Natural killer cell (primary cell): ENCODE results near the gene FOSB. TPM values are rescaled to one million over a fixed set of nuclear protein-coding genes. Genes with fewer than 3 reads are reported as not detected.

Experiments
- ATAC-seq, 3 donors: fragments of 150-1000 bp in 2 of 3; fragments of 200-7000 bp in 1 of 3; cut with Tn5 transposase; 1 replicate in 1 of 3; 2 replicates in 2 of 3; pipeline ENCODE4 v1.10.0; 2021; ENCODE audit warnings: mild to moderate bottlenecking in 2 of 3, moderate library complexity in 2 of 3
- DNase-seq, 2 donors: peaks; one replicate each; pipeline versions ENCODE4 v3.0.0 to v3.0.0-alpha.2; 2013 to 2021; ENCODE audit warnings: mixed read lengths in 1 of 2
- H3K27ac ChIP-seq: one replicate; pipeline ENCODE4 v1.5.1; 2013; ENCODE audit warnings: mild to moderate bottlenecking, low read length
- H3K27me3 ChIP-seq: one replicate; pipeline ENCODE4 v1.6.1; 2013; ENCODE audit warnings: low read length; ENCODE audit not compliant: control insufficient read depth, insufficient read depth
- H3K36me3 ChIP-seq: one replicate; pipeline ENCODE4 v1.6.1; 2013; ENCODE audit warnings: low read length; ENCODE audit not compliant: control insufficient read depth, insufficient read depth
- H3K4me1 ChIP-seq: one replicate; pipeline ENCODE4 v1.6.1; 2013; ENCODE audit warnings: low read length; ENCODE audit not compliant: control insufficient read depth, insufficient read depth
- H3K4me3 ChIP-seq: one replicate; pipeline ENCODE4 v1.5.1; 2013; ENCODE audit warnings: low read length
- H3K9me3 ChIP-seq: one replicate; pipeline ENCODE4 v1.6.1; 2013; ENCODE audit warnings: low read length; ENCODE audit not compliant: control insufficient read depth, insufficient read depth
- H3K27ac Mint-ChIP-seq, 2 donors: one replicate each; pipeline ENCODE4 v1.8.0; 2022; ENCODE audit warnings: mild to moderate bottlenecking in 2 of 2, mixed read lengths in 2 of 2, moderate library complexity in 1 of 2
- H3K27me3 Mint-ChIP-seq, 2 donors: one replicate each; pipeline ENCODE4 v1.8.0; 2022; ENCODE audit warnings: low read depth in 2 of 2, mixed read lengths in 2 of 2
- H3K36me3 Mint-ChIP-seq: one replicate; pipeline ENCODE4 v1.8.0; 2022; ENCODE audit warnings: mixed read lengths
- H3K4me1 Mint-ChIP-seq, 2 donors: one replicate each; pipeline ENCODE4 v1.8.0; 2022; ENCODE audit warnings: mixed read lengths in 2 of 2
- H3K4me3 Mint-ChIP-seq: one replicate; pipeline ENCODE4 v1.8.0; 2022; ENCODE audit warnings: mild to moderate bottlenecking, moderate library complexity, mixed read lengths
- H3K9me3 Mint-ChIP-seq, 2 donors: one replicate each; pipeline ENCODE4 v1.8.0; 2022; ENCODE audit warnings: mixed read lengths in 2 of 2
- CTCF ChIP-seq: fragments of 200-600 bp; IDR thresholded peaks from one replicate; pipeline ENCODE4 v1.8.0; 2022; ENCODE audit warnings: antibody characterized with exemption
- WGBS: methylation state at CpG from one replicate; pipeline ENCODE4 v1.1.7; 2013; ENCODE audit warnings: missing lambda C conversion rate; ENCODE audit not compliant: insufficient coverage; 5-methylcytosine and 5-hydroxymethylcytosine counted together
- intact Hi-C: fragments of 100-400 bp; cut with micrococcal nuclease; formaldehyde crosslinking; loops from one replicate; pipeline ENCODE4 v1.14.2; 2022
- total RNA-seq, 4 donors: library from RNA; stranded (reverse); fragments of 120-200 nt in 1 of 4; gene quantifications; one replicate each; pipeline versions ENCODE4 v1.2.3 to v1.2.4, GENCODE V29; 2013 to 2022

The FOSB gene
- total RNA-seq, 3 donors from 2014 or later (not counting 1 experiment from before 2014, with no cell fraction given), result 784 to 1,837 (median 1,121) TPM

- Histone ChIP-seq H3K4me3 (no peak overlapping the region), H3K27ac (no peak overlapping the region), H3K27me3 (peaks cover 6% of the 10 kb centered on the region), H3K36me3 (no peaks in the 10 kb centered on the region), H3K4me1 (peaks cover 54% of the 10 kb centered on the region), H3K9me3 (no peaks in the 10 kb centered on the region)
- Mint-ChIP-seq H3K4me1 (peaks cover 56 to 92% of the 10 kb centered on the region in 2 donors), H3K27me3 (peaks cover 8 to 28% of the 10 kb centered on the region in 2 donors), H3K27ac (peak overlapping the region; percentile 87 to 99), H3K36me3 (no peaks in the 10 kb centered on the region), H3K9me3 (no peaks in the 10 kb centered on the region), H3K4me3 (peak overlapping the region; percentile 61)
- intact Hi-C loops, result no loop called here
- ATAC-seq, result no peak
- WGBS, result 65% methylated on average over 21 of the region's 27 CpGs
- TF ChIP-seq CTCF, result no peak
- DNase-seq, result peak; percentile 49 to 63
These were observed 6.1 kb downstream of the FOSB start for GRCh38 chr19:45473682-45474605.

DNA sequence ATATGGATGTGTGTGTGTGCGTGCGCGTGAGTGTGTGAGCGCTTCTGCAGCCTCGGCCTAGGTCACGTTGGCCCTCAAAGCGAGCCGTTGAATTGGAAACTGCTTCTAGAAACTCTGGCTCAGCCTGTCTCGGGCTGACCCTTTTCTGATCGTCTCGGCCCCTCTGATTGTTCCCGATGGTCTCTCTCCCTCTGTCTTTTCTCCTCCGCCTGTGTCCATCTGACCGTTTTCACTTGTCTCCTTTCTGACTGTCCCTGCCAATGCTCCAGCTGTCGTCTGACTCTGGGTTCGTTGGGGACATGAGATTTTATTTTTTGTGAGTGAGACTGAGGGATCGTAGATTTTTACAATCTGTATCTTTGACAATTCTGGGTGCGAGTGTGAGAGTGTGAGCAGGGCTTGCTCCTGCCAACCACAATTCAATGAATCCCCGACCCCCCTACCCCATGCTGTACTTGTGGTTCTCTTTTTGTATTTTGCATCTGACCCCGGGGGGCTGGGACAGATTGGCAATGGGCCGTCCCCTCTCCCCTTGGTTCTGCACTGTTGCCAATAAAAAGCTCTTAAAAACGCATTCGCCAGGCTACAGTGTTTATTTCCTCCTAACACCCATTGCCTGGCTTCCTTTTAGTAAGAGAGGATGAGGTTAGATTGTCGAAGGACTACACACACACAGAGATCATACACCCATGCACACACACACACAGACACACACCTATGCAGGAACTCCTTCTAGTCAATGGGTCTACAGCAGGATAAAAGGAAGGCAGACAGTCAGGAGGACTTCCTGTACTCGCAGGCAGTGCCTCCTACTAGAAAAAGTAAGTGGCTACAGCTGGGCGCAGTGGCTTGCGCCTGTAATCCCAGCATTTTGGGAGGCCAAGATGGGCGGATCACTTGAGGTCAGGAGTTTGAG, 7.1 kb downstream of the FOSB start:
- H3K4me1 ChIP-seq, result peaks cover 48% of the 10 kb centered on the region
- WGBS, result 82% methylated on average over 24 of the region's 28 CpGs
- ATAC-seq (peak in 2 of 3 donors; percentile 2 to 3), DNase-seq (peak; percentile 51 to 63)
- peaks cover 6% of the 10 kb centered on the region for H3K27me3 ChIP-seq
- TF ChIP-seq CTCF, result no peak
- peak overlapping the region; percentile 87 to 99 for H3K27ac Mint-ChIP-seq
- H3K9me3 Mint-ChIP-seq, result no peaks in the 10 kb centered on the region
- H3K36me3 Mint-ChIP-seq, result no peaks in the 10 kb centered on the region
- H3K27me3 Mint-ChIP-seq, result peaks cover 8 to 28% of the 10 kb centered on the region in 2 donors
- intact Hi-C loops, result no loop called here
- H3K9me3 ChIP-seq, result no peaks in the 10 kb centered on the region
- H3K4me3 ChIP-seq, result no peak overlapping the region
- H3K36me3 ChIP-seq, result no peaks in the 10 kb centered on the region
- H3K4me1 Mint-ChIP-seq, result peaks cover 51 to 89% of the 10 kb centered on the region in 2 donors
- peak overlapping the region; percentile 85 for H3K4me3 Mint-ChIP-seq
- no peak overlapping the region for H3K27ac ChIP-seq

DNA sequence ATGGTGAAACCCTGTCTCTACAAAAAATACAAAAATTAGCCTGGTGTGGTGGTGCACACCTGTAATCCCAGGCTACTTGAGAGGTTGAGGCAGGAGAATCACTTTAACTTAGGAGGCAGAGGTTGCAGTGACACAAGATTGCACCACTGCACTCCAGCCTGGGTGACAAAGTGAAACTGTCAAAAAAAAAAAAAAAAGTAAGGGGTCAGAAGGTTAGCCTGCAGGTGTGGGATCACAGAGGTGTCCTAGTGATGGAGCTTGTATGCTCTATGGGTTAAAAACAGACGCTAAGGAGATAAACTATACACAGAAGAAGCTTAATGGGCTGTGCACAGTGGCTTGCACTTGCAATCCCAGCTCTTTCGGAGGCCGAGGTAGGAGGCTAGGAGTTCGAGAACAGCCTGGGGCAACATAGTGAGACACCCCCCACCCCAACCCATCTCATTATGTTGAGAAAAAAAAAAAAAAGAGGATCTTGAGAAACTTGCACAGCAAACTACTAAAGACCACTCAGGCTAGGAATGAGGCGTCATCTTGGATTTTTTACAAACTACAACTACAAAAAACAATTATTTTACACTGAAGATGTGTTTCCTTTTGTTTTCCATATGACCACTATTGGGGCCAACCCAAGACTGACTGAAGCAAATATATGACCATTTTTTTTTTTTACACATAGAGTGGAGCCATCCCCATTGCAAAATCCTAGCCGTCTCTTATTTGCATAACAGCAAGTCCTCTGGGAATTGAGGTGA, 7.9 kb downstream of the FOSB start:
- Histone ChIP-seq H3K27ac (no peak overlapping the region), H3K27me3 (peaks cover 6% of the 10 kb centered on the region), H3K4me1 (peaks cover 40% of the 10 kb centered on the region), H3K4me3 (no peak overlapping the region), H3K9me3 (no peaks in the 10 kb centered on the region), H3K36me3 (no peaks in the 10 kb centered on the region)
- Mint-ChIP-seq H3K4me3 (peak overlapping the region; percentile 85), H3K4me1 (peaks cover 47 to 81% of the 10 kb centered on the region in 2 donors), H3K36me3 (no peaks in the 10 kb centered on the region), H3K27me3 (peaks cover 8 to 28% of the 10 kb centered on the region in 2 donors), H3K27ac (peak overlapping the region; percentile 87 to 99), H3K9me3 (no peaks in the 10 kb centered on the region)
- TF ChIP-seq CTCF, result no peak
- 92% methylated on average over 4 of the region's 6 CpGs for WGBS
- DNase-seq, result peak in 1 of 2 donors; percentile 56
- ATAC-seq, result peak in 1 of 3 donors; percentile 1
- intact Hi-C loops, result no loop called here
